Measurements from ENCODE around the gene NXPE3. TPM values are rescaled to one million over a fixed set of nuclear protein-coding genes. Genes with fewer than 3 reads are reported as not detected.

The NXPE3 gene
- total RNA-seq, 1 donor from 2014 or later = 9.4 TPM

DNA sequence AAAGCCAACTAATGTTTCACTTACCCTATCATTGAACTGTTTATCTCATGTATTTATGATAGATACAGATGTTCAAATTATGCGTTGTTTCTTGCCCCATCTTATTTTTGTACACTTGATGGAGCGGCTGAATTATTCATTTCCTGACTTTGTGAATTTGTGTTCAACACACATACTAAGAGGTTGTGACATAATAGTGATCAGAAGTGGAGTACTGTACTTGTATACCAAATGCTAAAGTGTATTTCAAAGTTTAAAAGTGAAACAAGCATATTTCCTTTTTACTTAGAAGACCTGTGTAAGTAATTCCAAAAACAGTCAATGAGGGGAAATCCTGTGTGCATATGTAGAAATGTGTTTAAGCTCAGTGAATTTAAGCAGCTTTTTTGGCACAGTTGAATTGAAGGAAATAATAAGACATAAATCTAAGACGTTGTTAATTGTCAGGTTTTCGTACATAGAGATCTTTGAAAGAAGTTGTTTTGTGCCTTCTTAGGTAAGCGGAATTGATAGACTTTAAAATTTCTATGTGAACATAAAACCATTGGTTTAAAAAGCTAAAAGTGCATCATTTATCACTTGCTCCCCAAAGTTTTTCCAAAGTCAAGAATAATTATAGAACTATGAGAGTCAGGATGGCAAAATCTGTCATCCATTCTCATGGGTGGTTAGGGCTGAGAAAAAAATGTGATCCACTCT is 72.2 kb downstream of the NXPE3 start:
- Mint-ChIP-seq H3K4me1 (peaks cover 9% of the 10 kb centered on the region), H3K36me3 (peaks cover 26% of the 10 kb centered on the region), H3K27me3 (ENCODE audit: insufficient read depth, low read depth) (peaks cover 3% of the 10 kb centered on the region), H3K4me3 (peak overlapping the region; percentile 90), H3K9me3 (no peaks in the 10 kb centered on the region), H3K27ac (no peak overlapping the region)
- Histone ChIP-seq H3K27me3 (no peaks in the 10 kb centered on the region), H3K9ac (no peak overlapping the region), H3K36me3 (peaks cover 15% of the 10 kb centered on the region), H2AFZ (replicated peaks) (no peak overlapping the region), H3K27ac (no peak overlapping the region), H3F3A (ENCODE audit: low read depth) (peaks cover 9% of the 10 kb centered on the region), H3K4me2 (peak overlapping the region; percentile 84), H3K9me3 (ENCODE audit: low read depth) (no peaks in the 10 kb centered on the region), H3K4me3 (peak overlapping the region; percentile 94), H4K20me1 (ENCODE audit: low read depth) (peaks cover 24% of the 10 kb centered on the region), H3K79me2 (ENCODE audit: low read depth) (peaks cover 34% of the 10 kb centered on the region), H3K4me1 (peaks cover 15% of the 10 kb centered on the region)
- no peak for TF ChIP-seq EZH2 (IDR thresholded peaks at IDR 0.05)
- no peak for TF ChIP-seq EZH2phosphoT487 (IDR thresholded peaks at IDR 0.05)
- TF ChIP-seq, protein P1, sequence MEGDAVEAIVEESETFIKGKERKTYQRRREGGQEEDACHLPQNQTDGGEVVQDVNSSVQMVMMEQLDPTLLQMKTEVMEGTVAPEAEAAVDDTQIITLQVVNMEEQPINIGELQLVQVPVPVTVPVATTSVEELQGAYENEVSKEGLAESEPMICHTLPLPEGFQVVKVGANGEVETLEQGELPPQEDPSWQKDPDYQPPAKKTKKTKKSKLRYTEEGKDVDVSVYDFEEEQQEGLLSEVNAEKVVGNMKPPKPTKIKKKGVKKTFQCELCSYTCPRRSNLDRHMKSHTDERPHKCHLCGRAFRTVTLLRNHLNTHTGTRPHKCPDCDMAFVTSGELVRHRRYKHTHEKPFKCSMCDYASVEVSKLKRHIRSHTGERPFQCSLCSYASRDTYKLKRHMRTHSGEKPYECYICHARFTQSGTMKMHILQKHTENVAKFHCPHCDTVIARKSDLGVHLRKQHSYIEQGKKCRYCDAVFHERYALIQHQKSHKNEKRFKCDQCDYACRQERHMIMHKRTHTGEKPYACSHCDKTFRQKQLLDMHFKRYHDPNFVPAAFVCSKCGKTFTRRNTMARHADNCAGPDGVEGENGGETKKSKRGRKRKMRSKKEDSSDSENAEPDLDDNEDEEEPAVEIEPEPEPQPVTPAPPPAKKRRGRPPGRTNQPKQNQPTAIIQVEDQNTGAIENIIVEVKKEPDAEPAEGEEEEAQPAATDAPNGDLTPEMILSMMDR (IDR thresholded peaks at IDR 0.05) = no peak
- no peak for DNase-seq (ENCODE audit: low spot score)

DNA sequence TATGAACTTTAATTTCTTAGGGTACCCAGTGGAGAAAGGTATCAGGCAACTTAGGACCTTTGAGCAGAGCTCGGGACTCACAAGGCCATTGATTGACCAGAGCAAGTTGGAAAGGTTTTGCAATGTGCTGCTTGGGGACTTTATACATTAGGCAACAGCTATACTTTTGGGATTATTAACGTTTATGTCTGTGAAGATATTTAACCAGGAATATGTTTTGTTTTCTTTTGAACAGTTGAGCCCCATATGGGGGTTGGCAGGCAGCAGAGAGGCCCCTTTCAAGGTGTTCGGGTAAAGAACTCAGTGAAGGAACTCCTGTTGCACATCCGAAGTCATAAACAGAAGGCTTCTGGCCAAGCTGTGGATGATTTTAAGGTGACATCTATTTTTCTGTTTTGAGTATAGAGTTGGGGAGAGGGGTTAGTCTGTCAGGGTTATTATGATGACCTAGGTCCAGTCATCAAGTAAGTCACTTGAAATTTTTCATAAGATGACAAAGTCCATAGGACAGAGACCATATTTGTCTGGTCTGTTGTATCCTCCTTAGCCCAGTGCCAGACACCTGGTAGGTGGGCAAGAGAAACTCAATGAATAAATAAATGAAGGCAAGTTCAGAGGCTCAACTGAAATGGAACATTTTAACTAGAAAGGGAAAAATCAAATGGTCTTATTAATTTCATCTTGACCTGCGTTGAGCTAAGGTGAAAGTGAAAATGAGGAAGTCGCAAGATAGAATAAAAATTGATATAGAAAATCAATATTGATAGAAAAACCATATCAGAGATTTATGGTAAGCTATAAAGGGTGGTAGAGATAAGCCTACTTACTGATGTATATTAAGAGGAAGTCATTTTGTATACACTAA is 73.1 kb downstream of the NXPE3 start:
- Histone ChIP-seq H3K4me3 (peak overlapping the region; percentile 94), H3K4me2 (peak overlapping the region; percentile 84), H2AFZ (replicated peaks) (no peak overlapping the region), H3K36me3 (peaks cover 23% of the 10 kb centered on the region), H3K4me1 (peaks cover 15% of the 10 kb centered on the region), H3K79me2 (ENCODE audit: low read depth) (peaks cover 34% of the 10 kb centered on the region), H3K9me3 (ENCODE audit: low read depth) (no peaks in the 10 kb centered on the region), H3F3A (ENCODE audit: low read depth) (peaks cover 9% of the 10 kb centered on the region), H3K27me3 (no peaks in the 10 kb centered on the region), H3K27ac (no peak overlapping the region), H4K20me1 (ENCODE audit: low read depth) (peaks cover 24% of the 10 kb centered on the region), H3K9ac (no peak overlapping the region)
- Mint-ChIP-seq H3K9me3 (no peaks in the 10 kb centered on the region), H3K4me1 (peaks cover 9% of the 10 kb centered on the region), H3K27ac (no peak overlapping the region), H3K36me3 (peaks cover 26% of the 10 kb centered on the region), H3K4me3 (no peak overlapping the region), H3K27me3 (ENCODE audit: insufficient read depth, low read depth) (peaks cover 3% of the 10 kb centered on the region)
- DNase-seq (ENCODE audit: low spot score) = no peak
- TF ChIP-seq EZH2 (IDR thresholded peaks at IDR 0.05) = no peak
- TF ChIP-seq, protein P1 (IDR thresholded peaks at IDR 0.05) = no peak
- TF ChIP-seq EZH2phosphoT487 (IDR thresholded peaks at IDR 0.05) = no peak

DNA sequence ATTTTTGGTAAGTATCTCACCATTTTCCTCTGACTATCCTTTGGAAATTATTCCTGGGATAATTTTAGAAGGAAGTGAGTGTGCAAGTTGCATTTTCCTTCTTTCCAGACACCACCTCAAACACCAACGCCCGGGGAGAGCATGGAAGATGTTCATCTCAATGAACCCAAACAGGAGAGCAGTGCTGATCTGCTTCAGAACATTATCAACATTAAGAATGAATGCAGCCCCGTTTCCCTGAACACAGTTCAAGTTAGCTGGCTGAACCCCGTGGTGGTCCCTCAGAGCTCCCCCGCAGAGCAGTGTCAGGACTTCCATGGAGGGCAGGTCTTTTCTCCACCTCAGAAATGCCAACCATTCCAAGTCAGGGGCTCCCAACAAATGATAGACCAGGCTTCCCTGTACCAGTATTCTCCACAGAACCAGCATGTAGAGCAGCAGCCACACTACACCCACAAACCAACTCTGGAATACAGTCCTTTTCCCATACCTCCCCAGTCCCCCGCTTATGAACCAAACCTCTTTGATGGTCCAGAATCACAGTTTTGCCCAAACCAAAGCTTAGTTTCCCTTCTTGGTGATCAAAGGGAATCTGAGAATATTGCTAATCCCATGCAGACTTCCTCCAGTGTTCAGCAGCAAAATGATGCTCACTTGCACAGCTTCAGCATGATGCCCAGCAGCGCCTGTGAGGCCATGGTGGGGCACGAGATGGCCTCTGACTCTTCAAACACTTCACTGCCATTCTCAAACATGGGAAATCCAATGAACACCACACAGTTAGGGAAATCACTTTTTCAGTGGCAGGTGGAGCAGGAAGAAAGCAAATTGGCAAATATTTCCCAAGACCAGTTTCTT is 74.2 kb downstream of the NXPE3 start:
- Mint-ChIP-seq H3K9me3 (no peaks in the 10 kb centered on the region), H3K4me3 (no peak overlapping the region), H3K4me1 (peaks cover 9% of the 10 kb centered on the region), H3K27me3 (ENCODE audit: insufficient read depth, low read depth) (peaks cover 2% of the 10 kb centered on the region), H3K27ac (no peak overlapping the region), H3K36me3 (peaks cover 31% of the 10 kb centered on the region)
- H3K36me3 ChIP-seq = peaks cover 26% of the 10 kb centered on the region
- peaks cover 15% of the 10 kb centered on the region for H3K4me1 ChIP-seq
- no peak overlapping the region for H3K27ac ChIP-seq
- no peak for DNase-seq (ENCODE audit: low spot score)
- H3K4me2 ChIP-seq = no peak overlapping the region
- TF ChIP-seq, protein P1 (IDR thresholded peaks at IDR 0.05) = no peak
- no peak for TF ChIP-seq EZH2phosphoT487 (IDR thresholded peaks at IDR 0.05)
- no peak for TF ChIP-seq EZH2 (IDR thresholded peaks at IDR 0.05)
- H3K9me3 ChIP-seq (ENCODE audit: low read depth) = no peaks in the 10 kb centered on the region
- no peak overlapping the region for H2AFZ ChIP-seq (replicated peaks)
- peaks cover 8% of the 10 kb centered on the region for H3F3A ChIP-seq (ENCODE audit: low read depth)
- H3K79me2 ChIP-seq (ENCODE audit: low read depth) = peaks cover 34% of the 10 kb centered on the region
- no peak overlapping the region for H3K9ac ChIP-seq
- H3K27me3 ChIP-seq = no peaks in the 10 kb centered on the region
- no peak overlapping the region for H3K4me3 ChIP-seq
- H4K20me1 ChIP-seq (ENCODE audit: low read depth) = peaks cover 24% of the 10 kb centered on the region

Measured in neural progenitor cell (in vitro differentiated cells).